ENCODE measurements around the gene GIMAP8.
"Not testable (repeated sequence)": the region's sequence is repeated elsewhere in the genome, so short reads cannot be mapped to it uniquely, and the experiment has no call there.

The GIMAP8 gene

DNA sequence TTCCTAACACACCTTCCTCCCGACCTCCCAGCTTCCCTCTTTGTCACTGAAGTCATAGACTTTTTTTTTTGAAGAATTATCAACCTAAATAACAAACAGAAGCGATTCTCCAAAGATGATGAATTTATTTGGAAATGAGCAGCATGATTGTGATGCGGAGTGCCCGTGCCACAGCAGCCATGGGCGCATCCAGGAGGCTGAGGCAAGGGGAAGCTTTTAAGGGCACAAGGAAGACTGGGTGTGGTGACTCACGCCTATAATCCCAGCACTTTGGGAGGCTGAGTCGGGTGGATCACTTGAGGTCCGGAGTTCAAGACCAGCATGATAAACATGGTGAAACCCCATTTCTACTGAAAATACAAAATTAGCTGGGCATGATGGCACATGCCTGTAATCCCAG is 16.2 kb upstream of the GIMAP8 start:
- DNase-seq: no peak

DNA sequence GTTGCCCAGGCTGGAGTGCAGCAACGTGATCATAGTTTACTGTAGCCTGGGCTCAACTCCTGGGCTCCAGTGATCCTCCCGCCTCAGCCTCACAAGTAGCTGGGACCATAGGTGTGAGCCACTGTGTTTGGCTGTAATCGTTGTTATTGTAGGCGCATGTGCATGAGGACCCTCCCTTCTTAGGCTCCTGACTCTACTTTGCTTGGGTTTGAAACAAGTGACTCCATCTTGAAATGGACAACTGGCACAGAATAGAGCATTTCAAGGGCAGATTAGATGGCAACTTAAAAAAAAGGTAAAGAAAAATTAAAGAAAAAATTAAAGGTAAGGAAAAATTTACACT is 15.4 kb upstream of the GIMAP8 start:
- no peak for DNase-seq

GRCh38 chr7:150435390-150436073 is 14.9 kb upstream of the GIMAP8 start:
- peak in 9 of 51 donors; percentile 3 to 38 (median 16) for DNase-seq

GRCh38 chr7:150439967-150440366 is 10.5 kb upstream of the GIMAP8 start:
- DNase-seq: no peak

DNA sequence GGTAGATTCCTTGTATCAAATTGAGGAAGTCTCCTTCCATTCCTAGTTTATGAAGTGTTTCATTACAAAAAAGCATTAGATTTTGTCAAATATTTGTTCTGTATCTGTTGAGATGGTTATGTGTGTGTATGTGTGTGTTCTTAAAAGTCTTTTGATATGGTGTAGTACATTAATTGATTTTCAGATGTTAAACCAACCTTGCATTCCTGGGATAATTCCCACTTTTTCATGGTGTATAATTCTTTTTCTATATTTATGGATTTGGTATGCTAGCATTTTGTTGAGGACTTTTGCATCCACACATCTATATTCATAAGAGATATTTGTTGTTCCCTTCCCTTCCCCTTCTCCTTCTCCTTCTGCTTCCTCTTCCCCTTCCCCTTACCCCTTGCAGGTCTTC is 8.9 kb upstream of the GIMAP8 start:
- DNase-seq: no peak

- no peak for DNase-seq
Measured at GRCh38 chr7:150442811-150443210, 7.6 kb upstream of the GIMAP8 start.

GRCh38 chr7:150443793-150444540 is 6.5 kb upstream of the GIMAP8 start:
- DNase-seq: no peak

GRCh38 chr7:150444674-150445365 is 5.6 kb upstream of the GIMAP8 start:
- no peak for DNase-seq

DNA sequence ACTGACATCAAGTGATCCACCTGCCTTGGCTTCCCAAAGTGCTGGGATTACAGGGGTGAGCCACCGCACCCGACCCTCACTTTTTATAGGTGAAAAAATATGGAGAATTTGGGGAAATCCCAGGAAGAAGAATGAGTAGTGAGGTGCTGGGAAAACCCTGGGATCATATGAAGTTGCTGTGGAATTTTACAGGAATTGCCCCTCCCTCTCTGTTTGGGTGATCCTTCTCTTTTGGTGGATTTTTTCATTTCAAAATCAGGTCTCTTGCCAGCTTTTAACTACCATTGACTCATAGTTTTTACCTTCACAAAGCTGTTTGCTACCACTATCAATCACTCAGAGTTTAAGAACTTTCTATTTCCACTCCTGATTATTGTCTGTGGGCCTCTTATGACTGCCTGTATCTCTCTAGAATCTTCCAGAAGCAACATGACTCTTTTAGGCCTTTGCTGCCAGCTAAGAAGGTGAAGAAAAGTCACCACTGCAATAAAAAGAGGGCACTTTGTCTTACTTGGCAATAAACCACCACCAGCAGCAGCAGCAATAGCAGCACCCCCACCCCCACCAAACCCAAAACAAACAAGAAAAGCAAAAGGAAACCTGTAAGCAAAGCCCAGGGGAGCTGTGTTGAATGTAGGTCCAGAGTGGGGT is 4.0 kb upstream of the GIMAP8 start:
- no peak for DNase-seq

GRCh38 chr7:150447966-150448788 is 2.3 kb upstream of the GIMAP8 start:
- no peak for DNase-seq

DNA sequence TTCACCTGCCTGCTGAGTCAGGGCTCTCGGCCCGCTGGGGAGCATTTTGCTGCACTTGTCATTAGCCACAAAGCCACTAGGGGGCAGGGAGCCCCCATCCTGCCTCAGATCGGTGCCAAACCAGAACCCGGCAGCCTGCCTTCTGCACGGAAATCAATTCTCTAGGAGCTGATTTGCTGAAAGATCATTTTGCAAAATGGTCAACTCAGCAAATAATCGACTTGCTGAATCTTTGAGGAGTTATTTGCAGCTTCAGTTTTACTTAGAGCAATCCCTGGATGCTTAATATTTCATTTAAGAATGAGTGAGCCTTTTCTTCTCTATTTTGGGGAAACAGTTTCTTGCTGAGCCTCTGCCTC is 1.7 kb upstream of the GIMAP8 start:
- DNase-seq: peak in 40 of 51 donors; percentile 24 to 75 (median 59)

DNA sequence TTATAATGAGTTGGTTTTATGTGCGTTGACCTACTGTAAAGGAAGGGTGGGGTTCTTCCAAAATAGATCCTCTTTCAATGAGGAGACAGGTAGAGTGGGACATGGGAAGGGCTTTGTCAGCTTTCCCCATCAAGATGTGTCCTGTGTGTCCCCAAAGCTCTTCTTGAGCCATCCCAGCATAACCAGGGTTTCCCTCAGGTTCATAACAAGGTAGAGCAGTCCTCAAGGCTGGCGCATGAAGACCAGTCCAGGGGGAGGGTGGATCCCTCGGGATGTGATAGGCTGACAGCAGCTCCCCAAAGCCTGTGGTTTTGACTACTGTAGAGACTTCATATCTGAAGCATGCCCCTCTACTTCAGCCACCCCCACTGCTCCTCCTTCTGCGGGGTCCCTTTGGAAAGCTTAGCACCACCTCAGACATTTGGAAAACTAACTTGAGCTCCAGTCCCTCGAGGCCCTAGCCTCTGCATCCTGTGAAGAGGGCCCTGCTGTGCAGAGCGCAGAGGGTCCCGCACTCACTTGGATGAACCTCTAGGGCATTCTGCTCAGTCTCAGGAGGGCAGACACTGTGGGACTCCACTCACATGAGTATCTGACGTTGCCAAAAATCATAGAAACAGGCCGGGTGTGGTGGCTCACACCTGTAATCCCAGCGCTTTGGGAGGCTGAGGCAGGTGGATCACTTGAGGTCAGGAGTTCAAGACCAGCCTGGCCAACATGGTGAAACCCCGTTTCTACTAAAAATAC is 1.1 kb upstream of the GIMAP8 start:
- DNase-seq: no peak

DNA sequence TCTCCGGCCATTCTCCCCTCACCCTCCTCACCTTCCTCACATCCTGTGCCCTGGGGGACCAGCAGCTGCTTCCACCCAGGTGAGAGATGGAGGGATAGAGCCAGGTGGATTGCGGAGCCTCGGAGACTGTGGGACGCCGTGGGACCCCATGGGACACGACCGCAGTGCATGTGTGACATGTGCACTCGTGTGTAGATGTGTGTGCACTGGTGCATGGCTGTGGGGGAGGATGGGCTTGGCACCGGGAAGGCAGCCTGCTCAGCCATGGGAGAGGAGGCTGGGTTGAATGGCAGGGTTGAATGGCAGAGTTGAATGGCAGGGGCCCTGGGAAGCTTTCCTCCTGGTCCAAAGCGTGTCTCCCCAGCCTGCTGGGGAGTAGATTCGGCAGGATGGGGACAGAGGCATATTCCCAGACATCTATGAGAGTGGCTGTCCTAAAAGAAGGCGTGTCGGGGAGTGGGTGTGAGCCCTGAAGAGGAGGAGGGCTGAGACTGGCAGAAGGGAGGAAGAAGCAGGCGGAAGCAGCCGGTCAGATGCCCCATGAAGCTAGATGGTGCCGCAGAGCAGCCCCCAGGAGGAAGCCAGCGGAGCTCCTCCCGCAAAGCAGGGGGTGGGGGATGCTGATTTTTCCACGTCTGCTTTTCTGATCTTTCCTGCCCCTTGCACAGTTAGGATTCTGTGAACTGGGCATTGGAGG is 815 bp downstream of the GIMAP8 start:
- DNase-seq: peak in 9 of 51 donors; percentile 10 to 34 (median 21)

DNA sequence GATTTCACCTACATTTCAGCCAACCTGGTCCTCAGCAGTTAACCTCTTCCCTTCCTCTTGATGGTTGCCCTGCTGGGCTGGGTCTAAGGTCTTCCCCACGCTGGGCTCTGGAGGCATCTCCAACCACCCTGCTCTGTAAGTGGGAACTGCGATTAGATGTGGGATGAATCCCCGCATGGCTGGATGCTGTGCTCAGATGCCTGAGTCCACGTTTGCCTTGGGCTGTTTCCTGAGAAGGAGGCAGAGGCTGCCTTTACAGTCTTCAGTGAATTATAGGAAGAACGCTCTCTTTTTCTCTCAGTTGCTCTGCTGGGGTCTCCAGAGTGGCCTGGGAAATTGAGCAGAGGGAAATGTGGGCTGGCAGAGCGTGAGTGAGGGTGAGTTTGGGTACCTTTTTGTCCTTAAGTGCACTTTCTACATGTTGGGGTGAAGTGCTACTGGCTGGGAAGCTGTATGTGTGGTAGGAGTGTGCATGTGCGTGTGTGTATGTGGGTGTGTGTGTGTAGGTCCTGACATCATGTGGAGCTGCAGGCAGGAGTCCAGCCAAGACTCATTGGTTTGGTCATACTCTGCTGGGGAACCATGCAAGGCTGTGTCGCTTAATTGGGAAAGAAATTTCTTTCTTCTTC is 1.5 kb downstream of the GIMAP8 start:
- DNase-seq: peak in 1 of 51 donors; percentile 27

GRCh38 chr7:150453181-150453580 is 2.8 kb downstream of the GIMAP8 start:
- DNase-seq: no peak

DNA sequence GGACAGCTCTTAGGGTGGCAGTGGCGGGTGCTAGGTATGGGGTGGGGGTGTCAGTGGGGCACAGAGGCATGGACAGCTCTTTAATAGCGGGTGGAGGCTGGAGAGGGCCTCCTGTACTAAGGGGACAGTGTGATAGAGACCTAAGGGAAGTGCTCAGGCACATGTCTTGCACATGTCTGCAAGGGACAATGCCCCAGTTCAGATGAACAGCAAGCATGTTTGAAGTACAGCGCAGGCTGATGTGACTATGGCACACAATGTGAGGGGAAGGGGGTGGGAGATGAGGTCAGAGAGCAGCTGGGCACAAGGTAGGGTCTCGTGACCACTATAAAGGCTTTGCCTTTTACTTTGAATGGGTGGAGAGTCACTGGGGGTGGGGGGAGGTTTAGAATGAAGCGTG is 3.5 kb downstream of the GIMAP8 start:
- DNase-seq: no peak

DNA sequence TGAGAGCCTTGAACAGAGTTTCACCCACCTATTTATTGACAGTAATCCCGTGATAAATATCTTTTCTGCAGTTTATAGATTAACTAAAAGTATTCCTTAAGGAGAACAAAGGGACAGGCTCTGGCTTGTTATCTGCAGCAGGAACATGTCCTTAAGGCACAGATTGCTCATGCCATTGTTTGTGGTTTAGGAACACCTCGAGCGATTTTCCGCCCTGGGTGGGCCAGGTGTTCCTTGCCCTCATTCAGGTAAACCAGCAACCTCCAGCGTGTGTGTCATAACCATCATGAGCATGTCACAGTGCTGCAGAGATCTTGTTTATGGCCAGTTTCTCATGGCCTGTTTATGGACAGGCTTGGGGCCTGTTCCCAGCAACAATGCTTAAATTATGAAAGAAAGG is 6.6 kb downstream of the GIMAP8 start:
- not testable (repeated sequence) for DNase-seq

GRCh38 chr7:150458235-150458634 is 7.8 kb downstream of the GIMAP8 start:
- DNase-seq: no peak

GRCh38 chr7:150458756-150459155 is 8.3 kb downstream of the GIMAP8 start:
- DNase-seq: no peak
